GM12875 (cell line): ENCODE measurements around the gene PTGDS.

Source experiments
- H3K4me3 ChIP-seq: one replicate; pipeline ENCODE4 v1.5.1; 2011; ENCODE audit warnings: low read depth, low read length, control low read depth
- TF ChIP-seq, protein P1 (sequence below): IDR thresholded peaks from 2 replicates; pipeline ENCODE4 v1.5.1; 2011; ENCODE audit warnings: low read depth, mild to moderate bottlenecking, control low read depth, inconsistent platforms, low read length, moderate library complexity, borderline replicate concordance; ENCODE audit not compliant: insufficient read depth

The PTGDS gene

DNA sequence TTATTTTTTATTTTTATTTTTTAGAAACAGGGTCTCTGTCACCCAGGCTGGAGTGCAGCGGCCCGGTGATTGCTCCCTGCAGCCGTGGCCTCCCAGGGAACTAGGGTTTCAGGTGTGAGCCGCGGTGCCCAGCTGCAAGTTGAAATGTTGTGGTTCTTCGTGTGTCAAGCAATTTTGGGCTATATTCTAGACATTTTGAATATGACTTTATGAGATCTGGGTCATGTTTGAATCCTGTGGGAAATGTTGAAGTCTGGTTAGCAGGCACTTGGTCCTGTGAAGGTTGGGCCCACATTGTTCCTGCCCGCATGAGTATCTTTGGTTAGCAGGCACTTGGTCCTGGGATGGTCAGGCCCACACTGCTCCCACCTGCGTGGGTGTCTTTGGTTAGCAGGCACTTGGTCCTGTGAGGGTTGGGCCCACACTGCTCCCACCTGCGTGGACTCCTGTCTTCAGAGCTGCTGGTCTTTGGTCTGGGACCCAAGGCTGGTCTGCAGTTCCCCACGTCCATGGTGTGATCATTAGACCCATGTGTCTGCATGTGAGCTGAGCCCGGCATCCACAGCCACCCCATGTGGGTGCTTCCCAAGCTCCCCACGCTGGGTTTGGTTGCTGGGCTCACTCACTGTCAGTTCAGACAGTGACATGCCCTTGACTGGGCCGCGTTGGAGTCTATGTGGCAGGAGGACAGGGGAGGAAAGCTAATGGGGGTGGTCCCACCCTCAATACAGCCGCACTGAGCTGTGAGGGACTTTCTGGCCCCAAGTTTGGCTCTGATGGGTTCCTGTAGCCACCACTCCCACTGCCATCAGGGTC lies 39.9 kb upstream of the PTGDS start:
- TF ChIP-seq, protein P1, sequence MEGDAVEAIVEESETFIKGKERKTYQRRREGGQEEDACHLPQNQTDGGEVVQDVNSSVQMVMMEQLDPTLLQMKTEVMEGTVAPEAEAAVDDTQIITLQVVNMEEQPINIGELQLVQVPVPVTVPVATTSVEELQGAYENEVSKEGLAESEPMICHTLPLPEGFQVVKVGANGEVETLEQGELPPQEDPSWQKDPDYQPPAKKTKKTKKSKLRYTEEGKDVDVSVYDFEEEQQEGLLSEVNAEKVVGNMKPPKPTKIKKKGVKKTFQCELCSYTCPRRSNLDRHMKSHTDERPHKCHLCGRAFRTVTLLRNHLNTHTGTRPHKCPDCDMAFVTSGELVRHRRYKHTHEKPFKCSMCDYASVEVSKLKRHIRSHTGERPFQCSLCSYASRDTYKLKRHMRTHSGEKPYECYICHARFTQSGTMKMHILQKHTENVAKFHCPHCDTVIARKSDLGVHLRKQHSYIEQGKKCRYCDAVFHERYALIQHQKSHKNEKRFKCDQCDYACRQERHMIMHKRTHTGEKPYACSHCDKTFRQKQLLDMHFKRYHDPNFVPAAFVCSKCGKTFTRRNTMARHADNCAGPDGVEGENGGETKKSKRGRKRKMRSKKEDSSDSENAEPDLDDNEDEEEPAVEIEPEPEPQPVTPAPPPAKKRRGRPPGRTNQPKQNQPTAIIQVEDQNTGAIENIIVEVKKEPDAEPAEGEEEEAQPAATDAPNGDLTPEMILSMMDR = no peak
- H3K4me3 ChIP-seq = no peak overlapping the region

DNA sequence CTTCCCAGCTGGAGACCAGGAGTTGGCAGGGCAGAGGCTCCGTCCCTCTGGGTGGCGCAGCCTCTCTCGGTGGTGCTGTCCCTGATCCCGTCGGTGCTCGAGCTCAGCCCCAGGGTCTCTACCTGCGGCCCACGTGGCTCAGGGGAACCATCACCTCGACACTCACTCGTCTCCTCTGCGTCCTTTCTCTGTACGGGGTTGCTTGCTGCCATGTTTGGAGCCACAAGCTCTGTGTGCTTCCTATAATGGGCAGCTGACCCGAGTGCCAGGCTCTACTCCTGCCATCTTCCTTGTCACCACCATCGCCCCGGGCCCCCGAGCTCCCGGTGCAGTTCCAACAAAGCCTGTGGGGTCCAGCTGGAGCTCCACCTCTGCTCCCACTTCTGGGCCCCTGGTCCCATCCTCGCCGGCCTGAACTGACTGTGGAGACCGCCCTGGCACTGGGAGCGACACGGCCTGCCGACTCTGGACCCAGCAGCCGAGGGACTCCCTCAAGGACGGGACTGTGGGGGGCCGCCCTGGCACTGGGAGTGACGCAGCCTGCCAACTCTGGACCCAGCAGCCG lies 37.8 kb upstream of the PTGDS start:
- H3K4me3 ChIP-seq = no peak overlapping the region

DNA sequence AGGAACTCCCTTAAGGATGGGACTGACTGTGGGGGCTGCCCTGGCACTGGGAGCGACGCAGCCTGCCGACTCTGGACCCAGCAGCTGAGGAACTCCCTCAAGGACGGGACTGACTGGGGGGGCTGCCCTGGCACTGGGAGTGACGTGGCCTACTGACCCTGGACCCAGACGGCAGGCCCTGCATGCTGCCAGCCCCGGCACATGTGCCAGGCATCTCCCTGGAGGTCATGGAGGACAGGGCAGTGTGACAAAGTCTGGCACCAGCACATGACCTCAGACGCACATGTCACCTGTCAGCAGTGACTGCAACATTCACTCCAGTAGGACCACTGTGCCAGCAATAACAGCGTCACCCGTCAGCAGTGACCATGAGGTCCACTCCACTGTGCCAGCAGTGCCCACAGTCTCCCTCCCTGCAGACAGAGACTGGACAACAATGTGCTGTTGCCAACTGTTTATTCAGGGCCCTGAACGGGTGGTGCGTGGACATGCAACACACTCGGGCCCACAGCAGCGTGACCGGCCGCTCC lies 37.2 kb upstream of the PTGDS start:
- TF ChIP-seq, protein P1 = no peak
- H3K4me3 ChIP-seq = no peak overlapping the region

More for the DNA sequence above, 37.8 kb upstream of the PTGDS start:
- TF ChIP-seq, protein P1 = no peak

DNA sequence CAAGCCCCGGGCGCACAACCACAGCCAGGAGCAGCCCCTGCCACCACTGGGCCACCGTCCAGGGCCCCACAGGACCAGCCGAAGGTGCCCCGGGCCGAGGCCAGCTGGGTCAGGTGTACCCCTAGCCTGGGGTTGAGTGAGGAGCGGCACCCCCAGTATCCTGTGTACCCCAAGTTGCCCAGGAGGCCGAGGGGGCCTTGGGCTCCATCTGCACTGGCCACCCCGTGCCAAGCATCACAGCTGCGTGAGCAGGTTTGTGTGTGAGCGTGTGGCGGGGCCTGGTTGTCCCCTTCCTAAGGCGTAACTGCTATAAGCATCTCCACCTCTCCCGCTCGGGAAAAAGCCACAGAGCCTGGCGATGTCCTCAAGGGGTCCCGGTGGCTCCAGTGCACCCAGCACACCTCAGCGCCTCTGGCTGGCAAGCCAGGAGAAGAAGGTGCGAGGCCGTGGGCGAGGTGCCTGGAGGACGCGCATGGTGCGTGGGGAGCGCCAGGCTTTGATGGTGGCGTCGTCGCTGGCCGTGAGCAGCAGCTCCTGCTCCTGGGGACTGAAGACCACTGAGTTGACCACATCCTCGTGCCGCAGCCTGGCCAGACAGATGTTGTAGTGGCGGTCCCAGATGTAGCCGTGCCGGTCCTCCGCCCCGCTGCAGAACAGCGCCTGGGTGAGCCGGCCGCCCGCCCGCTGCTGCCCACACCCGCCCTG lies 36.6 kb upstream of the PTGDS start:
- TF ChIP-seq, protein P1 = no peak

DNA sequence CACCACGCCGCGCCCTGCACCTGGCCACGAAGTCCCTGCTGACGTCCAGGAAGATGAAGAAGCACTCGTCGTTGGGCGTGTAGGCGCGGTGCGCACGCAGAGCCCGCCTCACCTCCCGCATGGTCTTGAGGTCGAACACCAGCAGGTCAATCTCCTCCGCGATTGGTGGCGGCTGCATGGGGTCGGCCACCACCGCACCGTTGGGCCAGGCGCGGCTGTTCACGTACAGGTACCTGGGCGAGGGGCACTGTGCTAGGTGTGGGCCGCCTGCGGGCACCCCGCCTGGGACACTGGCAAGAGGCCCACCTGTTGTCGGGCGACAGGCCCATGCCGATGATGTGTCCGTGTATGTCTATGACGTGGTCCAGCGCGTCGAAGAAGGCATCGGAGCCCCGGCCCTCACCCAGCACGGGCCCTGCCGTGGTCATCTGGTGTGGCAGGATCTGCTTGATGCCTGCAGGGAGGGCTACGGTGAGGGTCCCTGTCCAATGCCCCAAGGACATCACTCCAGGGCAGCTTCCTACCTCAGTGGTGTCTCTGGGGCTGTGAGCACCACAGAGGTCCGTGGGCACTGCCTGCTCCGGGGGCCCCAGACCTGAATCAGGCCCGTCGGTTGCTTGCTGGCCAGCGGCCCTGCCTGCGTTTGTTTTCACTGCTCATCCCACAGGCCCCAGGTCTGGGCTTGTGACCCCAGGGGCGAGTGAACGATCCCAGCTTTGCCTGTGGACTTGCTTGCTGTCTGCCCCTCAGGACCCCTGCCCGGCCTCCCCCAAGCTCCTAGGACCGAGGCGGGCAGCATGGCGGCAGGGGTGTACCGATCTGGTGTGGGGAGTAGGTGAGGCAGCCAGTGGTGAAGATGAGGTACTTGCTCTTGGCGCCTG lies 35.8 kb upstream of the PTGDS start:
- TF ChIP-seq, protein P1 = no peak
- H3K4me3 ChIP-seq = no peak overlapping the region

More for the DNA sequence above, 36.6 kb upstream of the PTGDS start:
- H3K4me3 ChIP-seq = no peak overlapping the region

DNA sequence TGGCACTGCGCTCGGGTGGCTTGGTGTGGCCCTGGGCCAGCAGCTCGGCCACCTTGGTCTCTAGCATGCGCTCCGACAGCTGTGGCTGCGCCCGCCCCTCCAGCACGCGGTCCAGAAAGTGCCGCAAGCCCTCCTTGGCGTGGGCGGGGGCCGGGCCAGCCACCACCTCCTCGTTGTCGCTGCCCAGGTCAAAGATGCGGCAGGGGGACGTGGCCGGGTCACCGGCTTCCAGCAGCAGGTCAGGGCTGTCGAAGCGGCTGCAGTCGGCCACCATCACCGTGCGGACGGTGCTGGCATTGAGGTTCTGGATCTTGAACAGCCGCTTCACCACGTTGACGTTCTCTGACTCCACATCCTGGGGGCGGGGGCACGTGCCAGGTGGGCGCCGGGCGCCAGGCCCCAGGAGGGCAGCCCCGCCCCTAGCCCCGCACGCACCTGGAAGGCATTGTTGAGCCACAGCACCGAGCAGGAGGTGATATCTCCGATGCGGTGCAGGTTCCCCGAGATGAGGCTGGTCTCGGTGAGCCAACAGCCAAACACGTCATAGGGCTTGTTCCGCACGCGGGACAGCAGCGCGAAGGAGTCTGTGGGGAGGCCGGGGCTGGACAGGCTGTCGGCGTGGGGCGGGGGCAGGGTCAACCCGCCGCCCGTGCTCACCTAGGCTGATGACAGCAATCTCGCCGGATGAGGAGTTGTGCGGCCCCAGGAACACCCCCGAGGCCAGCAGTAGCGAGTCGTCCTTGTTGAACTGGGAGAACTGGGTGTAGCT lies 35.0 kb upstream of the PTGDS start:
- TF ChIP-seq, protein P1 = no peak
- H3K4me3 ChIP-seq = no peak overlapping the region
